Measurements from ENCODE around the gene GALR2.
"Not testable (repeated sequence)": the region's sequence is repeated elsewhere in the genome, so short reads cannot be mapped to it uniquely, and the experiment has no call there.

Gene GALR2

GRCh38 chr17:76074390-76075363 is at the start of gene GALR2:
Gene GALR2 (plus strand): TSS chr17:76074781. CDS start chr17:76074884, 103 bp downstream.
- DNase-seq = no peak

GRCh38 chr17:76025294-76025693 is 49.3 kb upstream of the GALR2 start:
- no peak for DNase-seq

DNA sequence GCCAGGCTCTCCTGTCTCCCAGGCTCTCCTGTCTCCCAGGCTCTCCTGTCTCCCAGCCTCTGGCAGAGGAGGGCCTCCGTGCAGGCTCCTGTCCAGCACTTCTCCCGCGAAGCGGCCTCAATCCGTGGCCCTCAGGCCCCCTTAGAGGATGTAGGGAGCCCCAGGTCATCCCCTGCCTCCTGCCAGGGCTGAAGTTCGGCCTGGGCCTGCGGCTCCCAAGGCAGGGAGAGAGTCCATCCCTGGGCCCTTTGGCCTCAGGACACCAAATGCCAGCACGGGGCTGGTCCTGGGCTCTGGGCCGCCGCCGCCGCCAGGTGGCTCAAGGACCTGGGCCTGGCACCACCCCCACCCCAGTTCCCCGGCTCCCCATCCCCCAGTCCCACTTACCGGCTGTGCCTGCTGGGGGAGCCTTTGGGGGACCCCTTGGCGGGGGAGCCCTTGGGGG is 47.8 kb upstream of the GALR2 start:
- DNase-seq = no peak

DNA sequence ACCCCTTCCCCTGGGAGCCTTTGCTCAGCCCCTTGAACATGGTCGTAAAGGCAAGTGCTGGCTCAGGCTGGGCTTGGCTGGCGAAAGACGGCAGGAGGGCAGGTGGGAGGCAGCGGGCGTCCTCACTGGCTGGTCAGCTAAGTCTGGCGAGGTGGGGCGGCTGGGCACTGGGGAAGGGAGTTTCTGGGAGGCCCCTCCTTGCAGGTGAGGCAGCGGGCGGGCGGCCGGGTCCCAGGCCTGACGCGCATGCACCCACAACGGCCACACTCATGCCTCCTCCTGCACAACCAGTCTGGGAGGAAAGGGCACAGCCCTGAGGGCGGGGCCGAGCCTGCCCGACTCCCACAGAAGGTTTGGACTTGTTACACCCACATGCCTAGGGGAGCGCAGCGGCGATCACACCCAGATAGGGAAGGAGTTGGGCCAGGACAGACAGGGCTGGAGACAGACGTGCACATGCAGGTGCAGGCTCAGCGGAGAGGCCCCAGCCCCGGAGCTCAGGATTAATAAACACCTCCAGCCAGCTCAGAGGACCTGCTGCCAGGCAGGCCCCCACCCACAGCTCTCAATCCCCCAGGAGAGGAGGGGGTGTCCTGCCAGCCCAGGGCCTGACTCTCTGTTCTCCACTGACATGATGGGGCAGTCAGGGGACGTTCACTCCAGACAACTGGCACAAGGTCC is 47.3 kb upstream of the GALR2 start, which contains the start of gene EVPL:
Gene EVPL, minus strand, starts transcription at position 148 of the 681 bp plus-strand sequence. Its CDS starts 108 bp downstream, at position 40.
- no peak for DNase-seq

- DNase-seq = no peak
Observed at GRCh38 chr17:76032073-76032779, 42.4 kb upstream of the GALR2 start.

DNA sequence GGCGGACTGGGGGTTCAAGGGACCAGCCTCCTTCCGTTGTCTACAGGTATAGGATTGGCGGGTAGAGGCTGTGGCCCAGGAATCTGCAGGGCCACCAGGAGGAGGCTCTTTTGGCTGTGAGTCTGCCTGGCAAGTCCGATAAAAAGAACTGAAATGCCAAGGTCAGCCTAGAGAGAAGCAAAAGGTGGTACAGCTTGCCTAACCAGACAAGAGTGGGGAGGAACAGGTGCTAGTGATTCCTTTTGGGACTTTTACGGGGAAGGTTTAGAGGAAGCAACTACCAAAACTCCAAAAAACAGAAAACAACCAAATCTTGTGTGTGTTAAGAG is 41.8 kb upstream of the GALR2 start:
- no peak for DNase-seq

- no peak for DNase-seq
Observed at GRCh38 chr17:76033139-76033538, 41.4 kb upstream of the GALR2 start.

- no peak for DNase-seq
Observed at GRCh38 chr17:76034428-76035350, 39.9 kb upstream of the GALR2 start.

DNA sequence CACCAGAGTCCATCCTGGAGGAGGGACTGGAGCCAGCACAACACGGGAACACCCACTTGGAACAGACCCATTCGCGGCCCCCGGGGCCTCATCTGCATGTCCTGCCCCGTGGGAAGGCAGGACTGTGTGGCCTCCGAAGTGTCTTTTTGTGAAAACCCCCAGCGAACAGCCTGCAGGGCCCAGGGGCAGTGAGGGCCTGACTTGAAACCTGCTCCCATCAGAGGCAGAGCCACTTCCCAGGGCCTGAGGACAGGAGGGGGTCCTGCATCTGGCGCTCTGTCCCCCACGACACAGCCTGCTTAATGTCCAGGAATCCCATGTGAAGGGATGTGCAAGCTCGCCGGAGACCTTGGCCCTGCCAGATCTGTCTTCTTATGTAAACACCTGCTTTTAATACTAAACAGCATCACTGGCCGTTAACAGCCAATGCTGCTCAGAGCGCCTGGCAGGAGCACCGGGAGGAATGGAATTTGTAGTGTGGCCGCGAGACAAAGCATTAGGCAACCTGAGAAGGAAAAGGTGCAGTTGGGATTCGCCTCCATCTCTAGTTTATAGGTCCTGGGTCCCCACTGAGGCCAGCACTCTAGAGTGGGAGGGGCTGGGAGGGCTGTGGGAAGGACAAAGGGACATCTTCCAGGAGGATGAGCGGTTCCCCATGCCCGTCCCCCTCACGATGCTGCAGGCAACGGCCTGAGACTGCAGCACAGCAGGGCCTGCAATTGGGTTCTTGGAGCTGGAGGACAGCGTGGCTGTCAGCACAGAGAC is 37.9 kb upstream of the GALR2 start:
- DNase-seq = no peak

GRCh38 chr17:76038050-76038449 is 36.5 kb upstream of the GALR2 start:
- DNase-seq = no peak

DNA sequence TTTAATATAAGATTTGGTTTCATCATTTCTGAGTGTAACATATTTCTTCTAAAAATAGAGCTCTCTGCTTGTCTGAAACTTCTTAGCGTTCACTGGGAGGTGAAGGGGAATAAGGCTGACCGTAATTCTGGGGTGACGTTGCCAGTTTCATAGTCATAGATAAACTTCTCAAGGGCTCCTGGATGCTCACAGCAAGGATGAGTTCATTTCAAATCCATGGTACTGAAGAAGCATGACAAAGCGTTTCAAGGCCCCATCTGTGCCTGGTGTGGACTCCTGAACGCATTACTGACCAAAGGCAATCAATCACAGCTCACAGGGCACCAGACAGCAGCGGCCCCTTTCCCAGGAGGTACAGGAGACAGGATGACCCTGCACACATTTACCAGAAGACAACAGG is 35.5 kb upstream of the GALR2 start:
- DNase-seq = no peak

DNA sequence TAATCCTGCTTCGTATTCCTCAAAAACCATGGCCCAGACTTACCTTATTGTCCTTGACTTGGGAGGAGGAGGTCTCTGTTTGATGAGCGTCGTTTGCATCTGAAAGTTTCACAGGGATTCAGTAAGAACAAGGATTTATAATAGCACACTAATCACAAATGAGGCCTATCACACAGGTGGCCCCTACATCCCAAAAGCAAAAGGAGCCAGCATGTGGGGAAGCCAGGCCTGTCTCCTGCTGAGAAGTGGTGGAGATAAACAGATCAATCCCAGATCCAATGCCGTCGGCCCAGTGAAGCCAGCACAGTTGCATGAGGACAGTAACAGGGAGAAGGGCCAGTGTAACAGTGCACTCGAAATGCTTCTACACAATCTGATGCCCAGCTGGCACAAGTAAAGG is 34.2 kb upstream of the GALR2 start:
- DNase-seq = no peak

- DNase-seq = not testable (repeated sequence)
Observed at GRCh38 chr17:76042868-76043267, 31.7 kb upstream of the GALR2 start.

DNA sequence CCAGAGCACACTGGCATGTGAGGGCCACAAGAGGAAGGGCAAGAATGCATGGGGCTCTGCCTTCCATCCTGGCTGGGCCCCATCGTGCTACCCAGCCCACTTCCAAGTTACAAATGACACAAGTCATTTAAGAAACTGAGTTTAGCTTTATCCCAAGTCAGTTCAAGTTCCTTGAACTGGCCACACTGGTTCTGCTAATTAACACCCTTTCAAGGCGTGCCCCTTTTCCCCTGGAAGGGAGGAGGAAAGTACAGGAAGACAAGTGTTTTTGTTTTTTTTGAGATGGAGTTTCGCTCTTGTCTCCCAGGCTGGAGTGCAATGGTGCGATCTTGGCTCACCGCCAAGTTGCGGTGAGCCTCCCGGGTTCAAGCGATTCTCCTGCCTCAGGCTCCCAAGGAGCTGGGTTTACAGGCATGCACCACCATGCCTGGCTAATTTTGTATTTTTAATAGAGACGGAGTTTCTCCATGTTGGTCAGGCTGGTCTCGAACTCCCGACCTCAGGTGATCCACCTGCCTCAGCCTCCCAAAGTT is 30.0 kb upstream of the GALR2 start:
- not testable (repeated sequence) for DNase-seq

DNA sequence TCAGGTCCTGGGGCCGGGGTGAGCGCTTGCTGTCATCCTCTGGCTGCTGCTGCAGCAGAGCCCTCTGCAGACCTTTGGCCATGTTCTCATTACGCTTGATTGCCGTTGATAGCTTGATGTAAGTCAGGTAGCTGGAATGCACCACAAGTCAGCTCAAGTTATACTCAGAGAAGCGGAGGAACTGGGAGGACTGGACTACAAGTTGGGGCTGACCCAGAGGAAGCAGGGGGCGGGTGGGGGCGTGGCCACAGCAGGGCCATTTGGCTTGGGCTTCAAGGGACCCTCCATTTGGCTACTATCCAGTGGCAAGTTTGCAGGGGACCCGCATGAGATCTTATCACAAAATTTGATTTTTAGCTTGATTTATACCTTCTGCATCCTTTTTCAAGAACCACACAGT is 28.5 kb upstream of the GALR2 start:
- no peak for DNase-seq

GRCh38 chr17:76048025-76048605 is 26.5 kb upstream of the GALR2 start:
- no peak for DNase-seq

DNA sequence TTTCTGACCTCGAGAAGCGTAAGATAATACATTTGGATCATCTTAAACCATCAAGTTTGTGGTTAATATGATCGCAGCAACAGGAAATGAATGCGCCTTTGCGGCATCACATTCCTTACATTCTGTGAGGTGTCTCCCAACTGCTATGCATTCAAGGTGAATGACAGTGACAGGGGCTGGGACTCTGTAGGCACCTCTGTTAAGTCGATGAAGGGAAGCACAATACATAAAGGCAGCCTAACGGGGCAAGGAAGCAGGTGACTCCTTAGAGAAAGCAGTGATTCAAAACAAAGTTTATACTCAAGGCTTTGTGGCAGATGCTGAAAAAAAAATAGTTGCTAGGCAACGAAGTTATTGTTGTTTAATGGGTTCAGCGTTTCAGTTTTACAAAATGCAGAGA is 25.9 kb upstream of the GALR2 start:
- DNase-seq = no peak

- no peak for DNase-seq
Observed at GRCh38 chr17:76049239-76049638, 25.3 kb upstream of the GALR2 start.

DNA sequence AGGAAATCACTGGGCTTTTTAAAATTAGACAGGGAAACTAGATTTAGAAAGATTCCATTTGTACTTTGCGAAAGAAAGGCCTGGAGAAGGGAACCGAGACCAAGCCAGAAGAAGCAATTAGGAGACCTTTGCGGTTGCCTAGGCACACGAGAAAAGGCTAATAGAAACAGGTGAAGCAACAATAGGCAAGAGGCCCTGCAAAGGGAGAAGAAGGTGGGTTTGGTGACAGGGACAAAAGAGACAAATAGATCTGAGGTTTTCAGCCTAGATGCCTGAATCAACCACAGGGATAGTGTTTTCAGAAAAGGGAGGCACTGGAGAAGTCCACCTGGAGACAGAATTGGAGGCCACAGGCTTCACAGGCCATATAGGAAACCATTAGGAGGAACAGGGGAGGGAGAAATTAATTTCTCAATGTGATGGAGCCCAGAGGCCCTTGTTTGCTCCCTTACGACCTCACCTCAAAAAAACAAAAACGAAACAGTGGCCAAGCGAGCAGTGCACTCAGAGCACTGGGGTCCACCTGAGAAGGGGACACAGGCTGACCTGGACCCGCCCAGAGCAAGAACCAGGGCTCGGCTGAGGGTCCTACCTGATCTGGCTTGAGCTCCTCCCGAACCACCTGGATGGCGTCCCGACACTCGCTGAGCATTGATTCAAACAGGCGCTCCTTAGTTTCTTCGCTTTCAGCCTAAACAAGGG is 24.6 kb upstream of the GALR2 start:
- DNase-seq = no peak

Data from C1 segment of cervical spinal cord (tissue), 14 donors.